CD4-positive, alpha-beta T cell treated with Interleukin-1 beta for 1 hour (primary cell): ENCODE data around the gene ARSK.

Experiments
- DNase-seq, 2 donors: peaks; one replicate each; pipeline ENCODE4 v3.0.0-alpha.2; 2020 to 2022

ARSK gene, protein sequence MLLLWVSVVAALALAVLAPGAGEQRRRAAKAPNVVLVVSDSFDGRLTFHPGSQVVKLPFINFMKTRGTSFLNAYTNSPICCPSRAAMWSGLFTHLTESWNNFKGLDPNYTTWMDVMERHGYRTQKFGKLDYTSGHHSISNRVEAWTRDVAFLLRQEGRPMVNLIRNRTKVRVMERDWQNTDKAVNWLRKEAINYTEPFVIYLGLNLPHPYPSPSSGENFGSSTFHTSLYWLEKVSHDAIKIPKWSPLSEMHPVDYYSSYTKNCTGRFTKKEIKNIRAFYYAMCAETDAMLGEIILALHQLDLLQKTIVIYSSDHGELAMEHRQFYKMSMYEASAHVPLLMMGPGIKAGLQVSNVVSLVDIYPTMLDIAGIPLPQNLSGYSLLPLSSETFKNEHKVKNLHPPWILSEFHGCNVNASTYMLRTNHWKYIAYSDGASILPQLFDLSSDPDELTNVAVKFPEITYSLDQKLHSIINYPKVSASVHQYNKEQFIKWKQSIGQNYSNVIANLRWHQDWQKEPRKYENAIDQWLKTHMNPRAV

DNA sequence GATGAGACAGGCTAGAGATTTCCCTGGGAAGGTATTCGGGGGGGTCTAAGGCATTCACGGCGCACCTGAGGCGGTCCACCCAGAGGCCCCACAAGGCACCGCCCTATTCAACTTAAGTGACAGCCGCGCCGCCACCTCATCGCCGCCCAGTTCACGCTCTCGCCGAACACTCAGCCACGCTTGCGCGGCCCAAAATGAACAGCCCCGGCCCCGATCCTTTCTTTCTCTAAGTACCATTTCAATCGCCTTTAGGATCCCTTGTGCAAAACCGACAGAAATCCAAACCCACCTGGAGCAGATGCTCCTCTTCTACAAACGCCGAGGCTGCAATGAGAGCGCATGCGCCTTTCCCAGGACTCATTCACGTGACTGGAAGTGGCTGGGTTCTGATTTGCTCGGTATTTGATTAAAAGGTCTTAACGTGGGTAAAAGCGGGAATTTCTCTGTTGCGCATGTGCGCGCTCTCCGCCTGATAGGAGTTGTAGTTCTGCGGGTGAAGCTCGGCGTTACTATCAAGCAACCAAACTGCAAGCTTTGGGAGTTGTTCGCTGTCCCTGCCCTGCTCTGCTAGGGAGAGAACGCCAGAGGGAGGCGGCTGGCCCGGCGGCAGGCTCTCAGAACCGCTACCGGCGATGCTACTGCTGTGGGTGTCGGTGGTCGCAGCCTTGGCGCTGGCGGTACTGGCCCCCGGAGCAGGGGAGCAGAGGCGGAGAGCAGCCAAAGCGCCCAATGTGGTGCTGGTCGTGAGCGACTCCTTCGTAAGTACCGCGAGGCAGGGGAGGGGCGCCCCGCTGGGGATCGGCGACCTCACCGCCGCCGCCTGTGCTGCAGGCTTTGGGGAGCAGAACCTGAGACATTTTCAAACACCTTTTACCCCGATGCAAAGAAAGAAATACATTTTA is at the start of gene ARSK, which contains the start of gene SKIC3:
Gene ARSK, plus strand, starts transcription at position 455 of the 902 bp plus-strand sequence. Its CDS starts 178 bp downstream, at position 633.
Gene SKIC3, minus strand, starts transcription at position 331 of the 902 bp plus-strand sequence. CDS start 7,827 bp downstream, outside the sequence.
- DNase-seq, result peak; percentile 95 to 97

DNA sequence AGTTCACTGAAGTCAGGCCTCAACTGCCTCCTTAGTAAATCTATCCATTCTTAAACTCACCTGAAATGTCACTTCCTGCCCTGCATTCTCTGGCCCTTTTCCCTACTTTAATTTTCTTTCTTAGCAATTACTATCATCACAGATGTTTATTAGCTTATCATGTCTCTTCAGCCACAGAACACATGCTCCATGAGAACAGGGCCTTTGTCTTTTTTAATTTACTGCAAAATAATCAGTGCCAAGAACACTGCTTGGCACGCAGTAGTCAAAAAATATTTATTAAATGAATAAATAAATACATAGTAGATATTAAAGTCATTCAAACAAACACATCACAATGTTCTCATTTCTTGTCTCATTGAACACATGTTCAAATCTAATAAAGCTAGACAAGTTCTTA is 46.4 kb upstream of the ARSK start:
- DNase-seq, result no peak

DNA sequence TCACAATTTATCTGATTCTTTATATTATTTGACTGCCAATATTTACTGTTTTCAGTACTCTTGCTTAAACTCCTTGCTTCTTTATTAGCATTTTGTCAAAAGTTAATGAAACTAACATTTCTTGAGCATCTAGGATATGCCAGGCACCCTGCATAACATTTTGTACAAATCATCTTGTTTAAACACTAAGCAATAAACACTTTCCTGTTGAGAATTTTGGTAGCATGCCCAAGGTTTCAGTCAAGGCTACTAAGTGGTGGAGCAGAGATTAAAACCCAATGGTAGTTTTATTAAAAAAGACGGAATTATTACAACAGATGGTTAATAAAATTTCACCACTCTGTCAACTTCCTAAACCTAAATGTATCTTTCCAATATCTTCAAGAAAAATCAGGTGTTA is 43.3 kb upstream of the ARSK start:
- no peak for DNase-seq

DNA sequence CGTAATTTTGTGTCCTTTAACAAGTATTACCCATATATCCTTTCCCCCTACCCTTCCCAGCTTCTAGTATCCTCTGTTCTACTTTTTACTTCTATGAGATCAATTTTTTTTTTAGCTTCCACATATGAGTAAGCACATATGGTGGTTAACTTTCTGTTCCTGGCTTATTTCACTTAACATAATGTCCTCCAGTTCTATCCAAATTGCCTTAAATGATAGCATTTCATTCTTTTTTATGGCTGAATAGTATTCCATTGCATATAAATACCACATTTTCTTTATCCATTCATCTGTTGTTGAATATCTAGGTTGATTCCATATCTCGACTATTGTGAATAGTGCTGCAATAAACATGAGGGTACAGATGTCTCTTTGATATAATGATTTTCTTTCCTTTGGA is 36.5 kb upstream of the ARSK start:
- DNase-seq, result no peak

DNA sequence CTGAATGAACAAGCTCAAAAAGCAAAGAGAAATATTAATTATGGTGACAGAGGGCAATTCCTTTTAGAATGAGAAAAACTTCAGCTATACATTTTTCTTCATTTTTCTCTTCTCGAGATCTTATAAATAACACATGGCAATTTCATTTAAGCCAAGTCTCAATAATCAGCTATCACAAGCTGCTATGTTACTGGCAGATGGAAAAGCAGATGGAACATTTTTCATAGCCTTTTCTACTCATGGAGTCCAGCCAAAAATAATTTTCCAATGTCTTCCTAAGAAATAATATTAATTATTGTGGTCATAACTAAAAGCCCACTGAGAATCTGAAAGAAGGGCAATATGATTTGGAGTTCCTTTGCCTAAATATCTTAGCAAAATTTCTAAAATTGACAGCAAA is 35.8 kb upstream of the ARSK start:
- DNase-seq, result no peak

DNA sequence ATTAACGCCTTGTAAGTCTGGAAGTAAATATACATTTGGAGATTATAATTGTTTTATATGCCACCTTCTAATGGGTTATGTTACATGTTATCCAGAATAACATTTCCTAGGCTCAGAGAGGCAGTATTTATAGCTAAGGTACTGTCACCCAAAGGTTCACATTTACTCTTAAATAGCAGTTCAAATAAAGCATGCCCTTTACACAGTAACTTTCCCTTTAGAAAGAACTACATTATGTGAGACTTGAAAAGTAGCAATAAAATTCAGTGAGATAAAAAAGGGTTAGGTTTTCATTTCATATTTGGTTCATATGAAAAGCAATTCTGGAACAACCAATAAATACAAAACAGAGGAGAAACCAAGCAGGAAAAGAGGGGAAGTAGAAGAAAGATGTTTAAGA is 35.2 kb upstream of the ARSK start:
- DNase-seq, result no peak

DNA sequence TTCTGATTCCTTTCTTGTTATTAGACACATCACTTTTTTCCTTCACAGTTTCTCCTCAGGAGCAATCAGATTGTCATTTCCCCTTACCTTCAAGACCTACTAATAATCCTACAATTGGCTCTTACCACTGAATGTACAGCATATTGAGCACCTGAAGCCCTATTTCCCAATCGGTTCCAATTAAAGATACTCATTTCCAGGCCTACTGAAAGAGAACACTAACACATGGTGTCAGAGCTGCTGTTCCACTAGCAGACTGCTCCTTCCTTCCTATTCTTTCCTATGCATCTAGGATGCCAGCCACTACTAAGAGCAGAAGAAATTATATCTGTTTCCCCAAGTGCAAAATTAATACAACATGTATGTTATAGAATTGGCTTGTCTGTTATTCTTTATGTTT is 34.7 kb upstream of the ARSK start:
- no peak for DNase-seq

DNA sequence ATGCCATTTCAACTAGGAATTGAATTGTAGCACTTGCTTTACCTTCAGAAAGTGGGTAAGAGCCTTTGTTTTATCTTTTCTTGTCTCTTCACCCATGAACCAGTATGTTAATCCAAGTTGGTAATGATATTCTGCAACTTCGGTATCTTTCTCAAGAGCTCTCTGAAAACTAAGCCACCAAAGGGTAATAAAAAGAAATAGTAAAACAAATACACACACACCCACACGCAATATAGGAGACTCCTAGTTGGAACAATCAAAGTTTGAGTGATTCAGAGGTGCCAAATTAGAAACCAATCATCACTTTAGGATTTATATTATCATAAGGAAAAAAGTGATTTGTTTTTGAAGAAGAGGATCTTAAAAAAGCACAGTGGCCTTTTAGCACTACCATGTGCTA is 30.5 kb upstream of the ARSK start:
- no peak for DNase-seq

DNA sequence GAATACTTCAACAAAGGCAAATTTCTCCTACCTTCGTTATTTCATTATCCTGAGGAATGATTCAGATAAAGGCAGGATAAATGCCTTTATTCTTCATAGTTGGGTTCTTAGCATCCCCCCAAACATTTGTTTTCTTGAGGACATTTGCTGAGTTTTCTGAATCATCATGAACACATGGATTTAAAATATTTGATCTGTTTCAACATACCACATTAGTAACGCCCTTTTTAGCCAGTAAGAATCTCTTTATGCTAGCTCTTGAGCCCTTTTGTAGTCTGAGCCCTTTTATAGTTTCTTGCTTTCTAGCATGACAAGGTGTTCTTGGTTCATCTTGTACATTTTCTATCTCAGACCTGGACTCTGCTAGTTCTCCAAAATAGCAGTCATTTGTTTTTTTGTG is 28.0 kb upstream of the ARSK start:
- no peak for DNase-seq

DNA sequence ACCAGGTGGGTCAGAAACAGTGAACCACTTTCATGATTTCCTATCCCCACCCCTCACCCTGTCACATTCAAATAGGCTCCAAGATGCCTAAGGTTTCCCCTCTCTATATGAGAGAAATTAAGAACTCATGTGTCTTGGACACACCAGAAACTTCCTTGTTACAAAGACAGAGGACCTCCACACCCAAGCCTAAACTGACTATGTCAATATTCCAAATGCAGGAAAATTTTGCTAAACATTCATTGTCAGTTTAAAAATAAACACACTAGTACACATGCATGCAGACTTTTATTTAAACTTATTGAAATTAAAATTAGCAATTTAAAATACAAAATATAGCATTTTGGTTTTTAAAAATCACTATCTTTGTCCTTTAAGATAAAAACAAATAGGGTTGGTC is 26.3 kb upstream of the ARSK start:
- DNase-seq, result no peak

DNA sequence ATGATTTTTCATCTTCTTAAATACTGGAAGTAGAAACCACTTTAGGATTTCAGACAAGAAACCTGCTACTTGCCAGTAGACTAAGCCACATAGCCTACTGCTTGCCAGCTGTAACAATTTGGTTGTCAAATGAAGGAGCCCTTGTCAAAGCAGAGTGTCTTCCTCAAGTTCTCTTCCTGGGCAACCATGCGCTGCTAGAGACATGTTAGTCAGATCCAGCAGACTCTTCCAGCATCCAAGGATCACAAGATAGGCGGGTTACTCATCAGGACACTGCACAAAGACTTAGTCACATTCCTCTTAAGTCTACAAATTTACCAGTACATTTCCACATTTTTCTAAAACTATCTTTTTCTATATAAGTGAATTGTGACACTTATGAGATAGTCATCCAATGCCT is 24.5 kb upstream of the ARSK start:
- no peak for DNase-seq

DNA sequence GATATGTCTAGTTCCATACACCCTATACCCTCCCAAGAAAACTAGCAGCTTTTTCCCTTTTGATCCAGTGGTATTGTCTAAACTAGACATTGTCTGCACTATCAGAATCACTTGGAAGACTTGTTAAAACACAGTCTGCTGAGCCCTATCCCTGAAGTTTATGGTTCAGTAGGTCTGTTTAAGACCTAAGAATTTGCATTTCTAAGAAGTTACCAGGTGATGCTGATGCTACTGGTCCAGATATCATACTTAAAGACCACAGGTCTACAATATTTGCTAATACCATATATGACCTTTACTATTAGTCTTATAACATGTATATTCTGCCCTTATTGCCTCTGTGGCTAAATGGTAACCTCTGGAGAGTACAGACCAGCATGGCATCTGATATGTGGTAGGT is 23.4 kb upstream of the ARSK start:
- DNase-seq, result no peak

DNA sequence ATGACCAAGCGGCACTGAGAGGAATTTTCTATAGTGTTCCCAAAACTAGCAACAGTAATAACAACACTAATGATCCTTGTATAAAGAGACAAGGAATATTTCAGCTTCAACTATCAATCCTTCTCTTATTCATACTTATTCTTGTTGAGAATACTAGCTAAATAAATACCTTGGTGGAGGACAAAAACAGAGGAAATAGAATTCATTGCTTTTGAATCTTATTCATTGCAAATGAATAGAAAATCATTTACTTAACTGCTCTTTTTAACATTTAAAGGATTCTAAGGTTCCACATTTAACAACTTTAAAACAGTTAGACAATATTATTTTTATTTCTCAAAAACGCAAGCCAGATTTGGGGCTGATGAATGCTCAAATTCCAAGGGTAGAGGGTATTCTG is 22.5 kb upstream of the ARSK start:
- DNase-seq, result no peak

DNA sequence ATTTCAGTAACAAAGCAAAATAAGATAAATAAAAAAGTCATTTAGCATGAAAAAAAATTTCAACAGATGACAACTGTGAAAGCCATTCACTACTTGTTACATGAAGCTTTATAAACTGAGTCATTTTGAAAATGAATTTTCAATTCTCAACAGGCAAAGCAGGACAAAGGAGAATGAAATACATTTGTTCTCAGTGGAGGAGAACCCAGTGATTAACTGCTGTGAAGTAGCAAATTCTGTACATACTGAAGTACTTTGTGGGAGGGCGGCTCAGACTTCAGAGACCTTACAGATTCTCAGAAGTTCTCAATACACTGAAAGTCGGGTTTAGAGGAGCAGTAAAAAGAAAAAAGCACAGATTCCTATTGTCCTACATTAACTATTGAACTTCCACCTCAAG is 21.8 kb upstream of the ARSK start:
- DNase-seq, result no peak

DNA sequence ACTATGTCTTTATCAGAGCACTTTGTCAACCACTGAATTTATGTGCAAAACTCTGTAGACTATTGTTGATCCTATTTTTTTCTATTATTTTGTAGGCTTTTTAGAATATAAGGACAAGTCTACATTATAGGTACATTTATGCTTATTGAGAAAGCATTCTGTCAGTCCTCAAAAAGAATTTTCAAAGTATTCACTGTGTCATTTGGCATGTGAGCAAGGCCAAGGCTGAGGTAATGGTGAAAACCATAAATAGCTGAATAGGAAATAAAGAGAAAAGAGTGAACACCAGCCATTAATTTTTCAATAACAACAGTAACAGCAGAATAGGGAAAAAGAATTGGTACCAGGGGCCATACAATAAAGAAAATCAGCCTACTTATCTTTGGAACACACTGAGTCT is 21.1 kb upstream of the ARSK start:
- no peak for DNase-seq

DNA sequence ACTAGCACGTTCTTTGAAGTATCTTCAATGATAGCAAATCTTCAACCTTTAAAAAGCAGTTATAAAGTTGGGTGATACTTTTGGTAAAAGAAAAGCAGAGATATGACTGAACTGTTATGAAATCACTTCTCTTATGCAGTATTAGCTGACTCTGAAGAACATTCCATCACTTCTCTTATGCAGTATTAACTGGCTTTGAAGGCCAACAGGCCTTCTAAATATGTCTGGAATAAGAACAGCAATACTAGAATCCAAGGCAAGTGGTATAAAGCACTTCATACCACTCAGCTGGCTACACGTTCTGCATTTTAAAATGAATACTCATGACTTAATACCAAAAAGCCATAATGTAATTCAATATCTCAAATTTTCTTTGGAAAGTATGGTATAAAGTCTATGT is 17.4 kb upstream of the ARSK start:
- no peak for DNase-seq

DNA sequence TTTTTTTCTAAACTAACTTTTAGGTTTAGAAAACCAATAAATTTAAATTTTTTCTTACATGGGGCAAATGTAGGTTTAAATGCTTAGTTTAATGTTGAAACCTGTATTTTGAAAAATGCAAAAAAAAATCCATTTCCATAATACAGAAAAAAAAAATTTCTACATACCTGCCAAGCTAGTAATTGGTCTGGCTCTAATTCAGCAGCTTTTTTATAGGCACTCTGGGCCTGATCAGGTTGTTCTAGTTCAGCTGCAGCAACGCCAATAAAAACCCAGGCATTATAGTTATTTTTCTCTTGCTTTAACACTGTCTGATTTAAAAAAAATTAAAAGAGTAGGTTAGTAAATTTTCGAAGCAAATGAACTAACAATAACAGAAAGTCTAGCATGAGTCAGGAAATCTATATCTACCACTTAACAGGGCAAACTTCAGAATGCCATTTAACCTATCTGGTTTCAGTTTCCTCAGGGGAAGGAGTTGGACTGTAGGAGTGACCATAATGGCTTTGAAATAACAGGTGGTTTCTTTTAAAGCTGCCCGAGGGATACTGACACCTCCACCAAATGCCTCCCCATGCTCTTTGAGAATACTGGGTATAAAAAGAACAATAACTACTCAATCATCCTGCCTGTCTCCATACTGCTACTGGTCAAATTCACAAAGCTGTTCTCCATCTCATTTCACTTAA is 11.7 kb upstream of the ARSK start:
- DNase-seq, result no peak

DNA sequence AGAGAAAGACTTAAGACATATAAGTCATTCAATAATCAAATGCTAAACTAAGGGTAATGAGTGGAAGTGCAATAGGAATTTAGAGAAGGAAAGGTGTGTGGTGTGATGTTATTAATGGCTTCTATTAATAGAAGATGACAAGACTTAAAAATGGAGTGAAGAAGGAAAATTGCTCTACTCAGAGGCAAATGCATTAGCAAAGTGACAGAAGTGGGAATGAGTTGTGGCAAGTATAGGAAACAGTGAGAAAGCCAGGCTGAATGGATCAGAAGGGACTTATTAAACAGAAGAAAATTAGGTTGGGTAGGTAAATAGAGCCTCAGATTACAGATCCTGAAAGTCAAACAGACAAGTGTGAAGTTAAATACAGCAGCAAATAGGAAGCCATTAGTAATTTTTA is 5.9 kb upstream of the ARSK start:
- DNase-seq, result no peak

DNA sequence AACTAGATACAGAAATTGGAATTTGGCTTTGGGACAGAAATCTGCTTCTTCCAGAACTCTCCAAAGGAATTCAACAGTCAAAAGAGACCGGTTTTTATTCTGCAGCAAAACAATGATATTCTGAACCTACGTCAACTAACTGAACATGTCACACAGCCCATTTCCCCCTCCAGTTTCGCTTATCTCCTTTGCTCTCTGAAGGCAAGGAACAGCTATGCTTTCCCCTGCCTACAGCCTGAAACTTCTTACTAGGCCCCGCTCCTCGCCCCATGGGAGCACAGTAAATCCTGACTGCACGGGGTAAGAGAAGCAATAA is 612 bp upstream of the ARSK start:
- no peak for DNase-seq

DNA sequence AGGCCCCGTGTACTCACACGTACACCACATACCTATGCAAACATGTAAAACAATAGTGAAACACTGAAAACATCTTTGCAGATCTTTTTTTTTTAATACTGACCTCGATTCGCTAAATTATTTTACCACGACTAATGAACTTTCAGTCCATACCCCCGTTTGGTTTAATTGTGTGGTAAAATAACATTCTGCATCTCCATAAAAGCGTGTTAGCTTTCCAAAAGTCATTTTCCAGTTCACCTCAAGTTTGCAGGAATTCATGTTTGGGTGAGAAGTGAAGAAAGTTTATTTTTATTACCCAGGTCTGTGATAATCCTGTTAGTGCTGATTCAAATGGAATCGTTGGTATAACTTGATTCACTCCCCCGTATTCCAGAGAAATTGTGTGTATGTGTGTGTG is 652 bp downstream of the ARSK start:
- DNase-seq, result no peak

DNA sequence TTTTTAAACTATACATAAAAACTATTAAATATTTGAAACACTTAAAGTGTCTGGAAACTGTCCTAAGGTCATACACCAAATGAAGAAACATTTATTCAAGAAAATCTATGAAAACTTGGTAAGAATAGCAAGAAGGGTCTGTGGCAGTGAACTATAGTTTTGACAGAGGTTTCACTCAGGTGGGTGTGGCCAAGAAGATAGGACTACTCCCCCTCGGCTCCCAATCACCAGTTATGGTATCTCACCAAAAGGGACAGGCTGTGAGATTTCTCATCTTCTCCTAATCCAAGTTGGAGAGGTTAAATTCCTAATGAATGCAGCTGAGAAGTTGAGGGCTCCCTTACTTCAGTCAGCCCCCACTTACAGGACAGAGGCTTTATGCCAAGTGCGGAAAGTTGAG is 2.9 kb downstream of the ARSK start:
- DNase-seq, result no peak

DNA sequence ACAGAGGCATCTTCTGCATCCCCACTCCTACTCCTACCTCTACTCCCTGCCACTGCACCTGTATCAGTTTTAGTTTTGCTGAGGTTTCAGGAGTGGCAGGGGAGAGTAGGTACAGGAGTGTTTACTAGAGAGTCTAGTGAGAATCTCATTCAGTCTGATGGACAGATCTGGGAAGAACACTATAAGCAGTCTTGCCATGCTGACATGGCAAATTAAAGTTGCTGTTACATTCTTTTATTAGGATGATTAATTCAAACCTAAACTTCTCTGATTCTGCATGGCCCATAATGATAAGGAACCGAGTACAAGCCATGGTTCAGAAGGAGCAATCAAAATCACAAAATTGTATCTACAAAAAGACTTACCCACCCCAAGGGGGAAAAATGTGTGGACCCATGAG is 7.4 kb downstream of the ARSK start:
- DNase-seq, result no peak

DNA sequence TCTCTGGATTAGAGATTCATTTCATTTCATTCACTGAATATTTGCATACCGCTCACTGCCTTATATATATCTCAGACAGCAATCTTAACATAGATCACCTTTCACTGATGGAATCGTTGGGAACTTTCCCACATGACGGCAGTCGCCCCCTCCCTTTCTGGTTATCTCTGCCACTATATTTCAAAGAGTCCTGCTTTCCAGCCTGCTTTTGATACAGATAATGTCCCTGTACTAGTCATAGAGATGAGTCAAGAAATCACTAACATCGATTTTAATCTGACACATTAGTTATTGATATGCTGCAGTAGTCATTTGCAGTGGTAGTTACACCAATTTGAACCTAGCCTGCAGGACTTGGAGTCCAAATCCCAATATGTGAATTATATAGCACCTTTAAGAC is 8.5 kb downstream of the ARSK start:
- DNase-seq, result no peak
